Measurements from ENCODE around the gene VWA5B2.
A peak's percentile ranks its signal among the peaks of the same experiment; 100 is the strongest.

VWA5B2 gene

GRCh38 chr3:184230603-184231528 lies 1.5 kb downstream of the VWA5B2 start:
- peak; percentile 44 for TF ChIP-seq EGR1 (IDR thresholded peaks at IDR 0.05)
- TF ChIP-seq REST (IDR thresholded peaks at IDR 0.05; ENCODE audit: low read depth), result no peak
- no peak for TF ChIP-seq YY1 (IDR thresholded peaks at IDR 0.05; ENCODE audit: low read depth)
- peak; percentile 38; the same call in 1 of the 2 replicates for TF ChIP-seq MAX (IDR thresholded peaks at IDR 0.05)
- no peak for TF ChIP-seq CEBPB (IDR thresholded peaks at IDR 0.05)
- no peak for TF ChIP-seq EP300 (IDR thresholded peaks at IDR 0.05; ENCODE audit: borderline replicate concordance)
- TF ChIP-seq TCF12 (IDR thresholded peaks at IDR 0.05; ENCODE audit: low read depth), result 0 out of 2 replicates have a peak, but pooled peaks have one; percentile 26
- TF ChIP-seq TAF1 (IDR thresholded peaks at IDR 0.05; ENCODE audit: low read depth), result no peak
- TF ChIP-seq ZBTB7A (IDR thresholded peaks at IDR 0.05; ENCODE audit: low read depth), result no peak
- no peak for TF ChIP-seq RAD21 (IDR thresholded peaks at IDR 0.05; ENCODE audit: low read depth)
- no peak for TF ChIP-seq NFIC (IDR thresholded peaks at IDR 0.05)
- TF ChIP-seq USF1 (IDR thresholded peaks at IDR 0.05), result peak; percentile 86
- peak; percentile 61 for TF ChIP-seq TEAD4 (IDR thresholded peaks at IDR 0.05)

GRCh38 chr3:184231671-184232070 lies 2.3 kb downstream of the VWA5B2 start:
- no peak for TF ChIP-seq TEAD4 (IDR thresholded peaks at IDR 0.05)
- TF ChIP-seq MAX (IDR thresholded peaks at IDR 0.05), result no peak
- TF ChIP-seq TCF12 (IDR thresholded peaks at IDR 0.05; ENCODE audit: low read depth), result no peak
- no peak for TF ChIP-seq TAF1 (IDR thresholded peaks at IDR 0.05; ENCODE audit: low read depth)
- no peak for TF ChIP-seq EP300 (IDR thresholded peaks at IDR 0.05; ENCODE audit: borderline replicate concordance)

- TF ChIP-seq USF1 (IDR thresholded peaks at IDR 0.05) (no peak), TEAD4 (IDR thresholded peaks at IDR 0.05) (no peak), EP300 (IDR thresholded peaks at IDR 0.05; ENCODE audit: borderline replicate concordance) (no peak), ZBTB7A (IDR thresholded peaks at IDR 0.05; ENCODE audit: low read depth) (no peak), CEBPB (IDR thresholded peaks at IDR 0.05) (no peak), RAD21 (IDR thresholded peaks at IDR 0.05; ENCODE audit: low read depth) (no peak), CREB1 (IDR thresholded peaks at IDR 0.05; ENCODE audit: low read depth) (no peak), YY1 (IDR thresholded peaks at IDR 0.05; ENCODE audit: low read depth) (no peak), TAF1 (IDR thresholded peaks at IDR 0.05; ENCODE audit: low read depth) (no peak), EGR1 (IDR thresholded peaks at IDR 0.05) (no peak), TCF12 (IDR thresholded peaks at IDR 0.05; ENCODE audit: low read depth) (no peak), NFIC (IDR thresholded peaks at IDR 0.05) (no peak), FOXM1 (IDR thresholded peaks at IDR 0.05; ENCODE audit: borderline replicate concordance, low read depth) (no peak)
Observed at GRCh38 chr3:184233127-184233843, 3.9 kb downstream of the VWA5B2 start.

GRCh38 chr3:184234224-184234623 lies 4.8 kb downstream of the VWA5B2 start:
- TF ChIP-seq EP300 (IDR thresholded peaks at IDR 0.05; ENCODE audit: borderline replicate concordance) (peak; percentile 40; the same call in 1 of the 2 replicates), TEAD4 (IDR thresholded peaks at IDR 0.05) (peak; percentile 23; the same call in 1 of the 2 replicates), RAD21 (IDR thresholded peaks at IDR 0.05; ENCODE audit: low read depth) (peak; percentile 43; the same call in 1 of the 2 replicates), YY1 (IDR thresholded peaks at IDR 0.05; ENCODE audit: low read depth) (peak; percentile 49; the same call in 1 of the 2 replicates), REST (IDR thresholded peaks at IDR 0.05; ENCODE audit: low read depth) (no peak), FOXM1 (IDR thresholded peaks at IDR 0.05; ENCODE audit: borderline replicate concordance, low read depth) (no peak), NFIC (IDR thresholded peaks at IDR 0.05) (peak; percentile 95), USF1 (IDR thresholded peaks at IDR 0.05) (0 out of 2 replicates have a peak, but pooled peaks have one; percentile 21), ZBTB7A (IDR thresholded peaks at IDR 0.05; ENCODE audit: low read depth) (0 out of 2 replicates have a peak, but pooled peaks have one; percentile 51), EGR1 (IDR thresholded peaks at IDR 0.05) (no peak), TCF12 (IDR thresholded peaks at IDR 0.05; ENCODE audit: low read depth) (peak; percentile 49; the same call in 1 of the 2 replicates), MAX (IDR thresholded peaks at IDR 0.05) (peak; percentile 68), CEBPB (IDR thresholded peaks at IDR 0.05) (peak; percentile 33; the same call in 1 of the 2 replicates), CREB1 (IDR thresholded peaks at IDR 0.05; ENCODE audit: low read depth) (no peak), TAF1 (IDR thresholded peaks at IDR 0.05; ENCODE audit: low read depth) (no peak)
